ENCODE results near the gene GSE1. TPM values are rescaled to one million over a fixed set of nuclear protein-coding genes. Genes with fewer than 3 reads are reported as not detected.

Gene GSE1
- total RNA-seq, 1 experiment from 2014 or later = 90.2 TPM

GRCh38 chr16:85698935-85699558, 85.9 kb downstream of the GSE1 start:
- H3K4me1 ChIP-seq (ENCODE audit: control insufficient read depth in 1 of 2, insufficient read depth in 2 of 2, low read length in 2 of 2) = peaks cover 0 to 12% of the 10 kb centered on the region in 2 experiments; a peak in 1 of 4 replicates
- intact Hi-C loops (cut with micrococcal nuclease) = no loop called here
- H4K20me1 ChIP-seq (ENCODE audit: insufficient read depth) = no peaks in the 10 kb centered on the region
- ChIA-PET RAD21 (ENCODE audit: low non-redundant PET in 1 of 2, low total read pairs in 2 of 2, uncharacterized antibody in 2 of 2, unreplicated experiment in 2 of 2) (no interaction called here), CTCF (no interaction called here), POLR2A (no interaction called here)
- no peaks in the 10 kb centered on the region for H3K9me2 ChIP-seq (ENCODE audit: insufficient read depth)
- peaks cover 12% of the 10 kb centered on the region; the same call in 1 of the 2 replicates for H3K27me3 ChIP-seq (ENCODE audit: insufficient read depth, low read length)
- ATAC-seq (peak; percentile 39), DNase-seq (ENCODE audit: low read depth, low spot score) (no peak)
- H3K36me3 ChIP-seq (ENCODE audit: control insufficient read depth in 1 of 2, insufficient read depth in 2 of 2, low read length in 2 of 2) = no peaks in the 10 kb centered on the region
- H3K79me2 ChIP-seq (ENCODE audit: insufficient read depth, low read length) = no peaks in the 10 kb centered on the region
- no peak for TF ChIP-seq ZNF274 (IDR thresholded peaks at IDR 0.05; ENCODE audit: low read depth, low read length)
- TF ChIP-seq, protein P1, sequence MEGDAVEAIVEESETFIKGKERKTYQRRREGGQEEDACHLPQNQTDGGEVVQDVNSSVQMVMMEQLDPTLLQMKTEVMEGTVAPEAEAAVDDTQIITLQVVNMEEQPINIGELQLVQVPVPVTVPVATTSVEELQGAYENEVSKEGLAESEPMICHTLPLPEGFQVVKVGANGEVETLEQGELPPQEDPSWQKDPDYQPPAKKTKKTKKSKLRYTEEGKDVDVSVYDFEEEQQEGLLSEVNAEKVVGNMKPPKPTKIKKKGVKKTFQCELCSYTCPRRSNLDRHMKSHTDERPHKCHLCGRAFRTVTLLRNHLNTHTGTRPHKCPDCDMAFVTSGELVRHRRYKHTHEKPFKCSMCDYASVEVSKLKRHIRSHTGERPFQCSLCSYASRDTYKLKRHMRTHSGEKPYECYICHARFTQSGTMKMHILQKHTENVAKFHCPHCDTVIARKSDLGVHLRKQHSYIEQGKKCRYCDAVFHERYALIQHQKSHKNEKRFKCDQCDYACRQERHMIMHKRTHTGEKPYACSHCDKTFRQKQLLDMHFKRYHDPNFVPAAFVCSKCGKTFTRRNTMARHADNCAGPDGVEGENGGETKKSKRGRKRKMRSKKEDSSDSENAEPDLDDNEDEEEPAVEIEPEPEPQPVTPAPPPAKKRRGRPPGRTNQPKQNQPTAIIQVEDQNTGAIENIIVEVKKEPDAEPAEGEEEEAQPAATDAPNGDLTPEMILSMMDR (IDR thresholded peaks at IDR 0.05 in 2 of 3, conservative IDR thresholded peaks at IDR 0.05 in 1 of 3; ENCODE audit: borderline replicate concordance in 1 of 3, insufficient read depth in 1 of 3, low read depth in 2 of 3, low read length in 2 of 3) = 0 out of 6 replicates have a peak, but pooled peaks of 1 of the 3 experiments have one; percentile 8
- no peak overlapping the region for H3K4me3 ChIP-seq (replicated peaks in 1 of 2; ENCODE audit: low read depth in 1 of 2, low read length in 2 of 2)
- H3K27ac ChIP-seq (ENCODE audit: low read depth, low read length) = no peak overlapping the region
- no peak overlapping the region for H3K9ac ChIP-seq (ENCODE audit: low read length)
- no peaks in the 10 kb centered on the region for H3K9me3 ChIP-seq (ENCODE audit: control insufficient read depth in 1 of 2, insufficient read depth in 1 of 2, low read depth in 1 of 2, low read length in 2 of 2)
- no TSS peak for BruUV-seq (replicated peaks)
- no peak overlapping the region for H3K4me2 ChIP-seq (ENCODE audit: low read length)
- H2AFZ ChIP-seq (ENCODE audit: low read depth, low read length, poor library complexity, severe bottlenecking) = no peak overlapping the region

DNA sequence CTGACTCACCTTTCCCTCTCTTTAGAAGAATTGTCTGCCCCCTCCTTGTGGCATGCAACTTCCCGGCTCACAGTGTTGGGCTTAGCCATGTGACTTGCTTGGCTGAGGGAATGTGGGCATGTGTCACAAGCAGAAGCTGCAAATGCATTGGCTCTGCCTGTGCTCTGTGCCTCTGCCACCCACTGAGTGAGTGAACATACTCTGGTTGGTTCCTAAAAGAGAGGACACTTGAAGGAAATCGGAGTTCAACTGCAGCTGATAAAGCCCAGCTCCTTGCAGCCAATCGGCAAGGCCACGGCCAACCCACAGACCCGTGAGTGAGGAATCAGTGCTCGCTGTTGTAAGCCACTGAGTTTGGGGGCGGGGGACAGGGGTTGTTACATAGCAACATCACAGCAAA, 86.5 kb downstream of the GSE1 start:
- RAD21 ChIA-PET (ENCODE audit: low non-redundant PET in 1 of 2, low total read pairs in 2 of 2, uncharacterized antibody in 2 of 2, unreplicated experiment in 2 of 2) = no interaction called here
- CTCF ChIA-PET = no interaction called here
- Histone ChIP-seq H2AFZ (ENCODE audit: low read depth, low read length, poor library complexity, severe bottlenecking) (no peak overlapping the region), H3K27ac (ENCODE audit: low read depth, low read length) (no peak overlapping the region), H3K4me3 (replicated peaks in 1 of 2; ENCODE audit: low read depth in 1 of 2, low read length in 2 of 2) (no peak overlapping the region), H3K9me3 (ENCODE audit: control insufficient read depth in 1 of 2, insufficient read depth in 1 of 2, low read depth in 1 of 2, low read length in 2 of 2) (no peaks in the 10 kb centered on the region), H3K9ac (ENCODE audit: low read length) (no peak overlapping the region), H3K36me3 (ENCODE audit: control insufficient read depth in 1 of 2, insufficient read depth in 2 of 2, low read length in 2 of 2) (no peaks in the 10 kb centered on the region), H3K4me2 (ENCODE audit: low read length) (no peak overlapping the region), H3K27me3 (ENCODE audit: insufficient read depth, low read length) (peaks cover 12% of the 10 kb centered on the region; the same call in 1 of the 2 replicates), H4K20me1 (ENCODE audit: insufficient read depth) (no peaks in the 10 kb centered on the region), H3K4me1 (ENCODE audit: control insufficient read depth in 1 of 2, insufficient read depth in 2 of 2, low read length in 2 of 2) (peaks cover 0 to 12% of the 10 kb centered on the region in 2 experiments; a peak in 1 of 4 replicates), H3K79me2 (ENCODE audit: insufficient read depth, low read length) (no peaks in the 10 kb centered on the region), H3K9me2 (ENCODE audit: insufficient read depth) (no peaks in the 10 kb centered on the region)
- TF ChIP-seq YY1 (IDR thresholded peaks at IDR 0.05; ENCODE audit: extremely low read depth, insufficient replicate concordance, low read depth, low read length) (no peak), ZBTB33 (IDR thresholded peaks at IDR 0.05; ENCODE audit: extremely low read depth, insufficient replicate concordance, low read length) (no peak), ELF1 (IDR thresholded peaks at IDR 0.05; ENCODE audit: borderline replicate concordance, low read depth) (no peak), JUND (IDR thresholded peaks at IDR 0.05) (no peak), ZFX (IDR thresholded peaks at IDR 0.05) (no peak)
- TF ChIP-seq, protein P2, sequence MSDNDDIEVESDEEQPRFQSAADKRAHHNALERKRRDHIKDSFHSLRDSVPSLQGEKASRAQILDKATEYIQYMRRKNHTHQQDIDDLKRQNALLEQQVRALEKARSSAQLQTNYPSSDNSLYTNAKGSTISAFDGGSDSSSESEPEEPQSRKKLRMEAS (IDR thresholded peaks at IDR 0.05) = 0 out of 2 replicates have a peak, but pooled peaks have one; percentile 22
- DNase-seq (ENCODE audit: low read depth, low spot score) (no peak), ATAC-seq (peak; percentile 55)
- BruUV-seq (replicated peaks) = no TSS peak
- POLR2A ChIA-PET = no interaction called here
- intact Hi-C loops (cut with micrococcal nuclease) = no loop called here
